ENCODE data around the gene HPSE2.

Gene HPSE2

DNA sequence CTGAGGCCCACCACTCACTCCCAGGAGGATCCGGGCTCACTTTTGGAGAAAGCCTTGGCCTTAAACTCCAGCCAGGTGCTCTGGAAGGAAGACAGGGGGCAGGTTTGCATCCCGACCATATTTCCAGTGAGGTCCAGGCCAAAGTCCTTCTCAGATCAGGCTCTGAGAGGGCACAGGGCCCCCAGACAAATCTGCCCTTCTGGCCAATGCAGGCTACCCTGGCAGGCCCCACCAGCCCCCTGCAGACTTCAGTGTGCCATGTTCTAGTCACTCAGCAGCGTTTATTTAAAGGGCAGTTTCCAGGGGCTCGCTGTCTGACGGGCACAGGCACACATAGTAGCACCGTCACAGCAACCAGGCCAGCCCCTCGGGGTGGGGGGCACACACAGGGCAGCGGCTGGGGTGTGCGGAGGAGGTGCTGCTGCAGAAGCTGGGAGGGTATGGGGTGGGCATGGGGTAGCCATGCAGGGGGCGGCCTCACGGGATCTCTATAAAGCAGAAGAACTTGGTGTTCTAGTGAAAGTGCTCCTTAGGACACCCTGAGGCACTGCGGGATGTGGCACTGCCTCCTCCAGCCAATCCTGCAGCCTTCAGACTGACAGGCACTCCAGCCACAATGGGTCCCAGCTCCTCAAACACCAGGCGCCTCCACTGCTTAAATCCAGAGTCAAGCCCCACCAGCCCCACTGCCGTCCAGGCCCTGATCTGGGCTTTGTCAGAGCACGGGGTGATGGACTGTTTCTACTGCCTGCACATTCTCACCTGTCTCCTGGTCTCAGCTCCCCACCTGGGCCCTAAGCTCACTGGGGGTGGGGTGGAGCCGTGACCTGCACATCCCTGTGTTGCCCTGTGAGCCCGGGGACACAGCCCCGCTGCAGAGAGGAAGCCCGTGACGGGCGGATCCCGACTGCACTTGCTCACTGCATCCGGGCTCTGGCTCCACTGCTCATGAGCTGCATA is 811.1 kb downstream of the HPSE2 start:
- no peak for DNase-seq

DNA sequence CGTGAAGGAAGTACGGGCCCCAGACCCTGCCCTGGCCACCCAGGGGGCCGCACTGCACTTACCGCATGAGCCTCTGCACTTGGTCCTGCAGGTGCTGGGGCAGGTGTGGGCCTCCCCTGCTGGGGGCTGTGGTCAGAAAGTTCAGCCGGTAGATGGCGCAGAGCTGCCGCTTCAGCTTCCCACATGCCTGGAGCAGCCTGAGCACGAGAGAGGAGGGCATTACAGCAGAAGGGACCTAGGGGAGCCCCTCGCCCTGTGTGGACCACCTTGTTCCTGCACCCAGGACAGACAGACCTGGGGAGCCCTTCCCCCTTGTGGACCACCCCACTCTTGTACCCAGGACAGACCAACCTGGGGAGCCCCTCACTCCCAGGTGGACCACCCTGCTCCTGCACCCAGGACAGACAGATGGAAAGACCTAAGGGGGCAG is 811.9 kb downstream of the HPSE2 start:
- DNase-seq = no peak

DNA sequence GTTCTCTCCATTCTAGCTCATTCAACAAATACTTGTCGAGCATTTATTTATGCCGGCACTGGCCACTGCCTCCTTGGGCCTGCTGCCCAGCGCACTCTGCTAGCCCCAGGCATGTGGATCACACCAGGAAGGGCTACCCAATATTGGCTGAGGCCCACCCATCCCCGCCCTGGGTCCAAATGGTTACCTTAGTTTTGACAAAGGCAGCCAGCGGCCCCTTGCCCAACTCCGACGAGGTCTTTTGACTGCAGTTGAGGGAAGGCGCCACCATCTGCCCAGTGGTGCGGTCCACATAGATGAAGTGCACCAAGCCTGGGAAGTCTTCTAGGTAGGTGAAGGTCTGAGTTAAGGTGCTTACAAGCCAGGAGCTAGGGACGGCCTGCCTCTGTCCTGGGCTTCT is 813.5 kb downstream of the HPSE2 start:
- no peak for DNase-seq

DNA sequence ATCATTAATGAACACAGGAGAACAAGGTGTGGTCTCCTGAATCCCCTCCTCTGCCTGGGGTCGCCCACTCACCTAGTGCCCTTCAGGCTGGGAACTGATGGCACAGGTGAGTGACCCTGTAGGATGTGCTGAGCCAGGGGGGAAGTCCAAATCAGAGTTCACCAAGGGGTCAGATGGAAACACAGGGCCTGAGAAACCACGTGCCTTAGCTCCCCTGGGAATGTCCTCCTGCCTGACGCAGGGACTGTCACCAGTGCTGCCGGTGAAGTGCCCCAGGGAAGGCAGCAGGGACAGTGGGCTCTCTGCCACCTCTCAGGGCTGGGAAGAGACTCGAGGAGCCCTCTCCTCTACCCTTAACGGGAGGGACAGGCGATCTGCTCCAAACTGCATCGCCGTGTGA is 814.9 kb downstream of the HPSE2 start:
- DNase-seq = no peak

DNA sequence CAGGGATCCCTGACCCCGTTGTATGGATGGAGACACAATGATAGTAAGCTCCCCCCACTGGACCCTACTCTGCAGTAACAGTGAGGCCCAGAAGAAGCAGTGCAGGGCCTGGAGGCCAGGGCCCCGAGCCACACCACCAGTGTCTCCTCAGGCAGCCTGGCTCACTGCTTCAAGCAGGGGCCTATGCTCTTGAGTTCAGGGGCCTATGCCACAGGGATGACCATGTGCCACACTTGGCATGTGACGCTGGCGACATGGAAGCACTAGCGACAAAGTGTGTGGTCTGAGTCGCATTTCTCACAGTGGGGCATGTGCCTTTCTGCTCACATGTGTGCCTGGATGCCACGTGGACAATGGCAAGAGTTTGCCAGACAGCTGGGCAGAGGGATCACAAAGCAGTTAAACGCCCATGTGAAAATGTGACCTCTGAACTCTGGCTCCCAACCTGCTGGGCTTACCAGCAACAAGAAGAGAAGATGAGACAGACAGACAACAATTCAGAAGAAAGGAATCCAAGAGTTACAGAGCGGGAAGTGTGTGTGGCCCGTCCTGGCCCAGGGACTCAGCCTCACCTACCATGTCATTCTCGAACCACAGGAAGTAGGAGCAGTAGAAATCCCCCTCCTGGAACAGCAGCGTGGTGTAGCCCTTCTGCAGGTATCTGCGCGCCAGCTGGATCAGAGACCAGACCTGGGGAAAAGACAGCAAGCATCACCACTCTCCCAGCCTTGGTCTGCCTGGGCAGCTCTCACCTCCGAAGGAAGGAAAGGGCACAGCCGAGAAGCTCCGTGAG is 816.0 kb downstream of the HPSE2 start:
- no peak for DNase-seq

DNA sequence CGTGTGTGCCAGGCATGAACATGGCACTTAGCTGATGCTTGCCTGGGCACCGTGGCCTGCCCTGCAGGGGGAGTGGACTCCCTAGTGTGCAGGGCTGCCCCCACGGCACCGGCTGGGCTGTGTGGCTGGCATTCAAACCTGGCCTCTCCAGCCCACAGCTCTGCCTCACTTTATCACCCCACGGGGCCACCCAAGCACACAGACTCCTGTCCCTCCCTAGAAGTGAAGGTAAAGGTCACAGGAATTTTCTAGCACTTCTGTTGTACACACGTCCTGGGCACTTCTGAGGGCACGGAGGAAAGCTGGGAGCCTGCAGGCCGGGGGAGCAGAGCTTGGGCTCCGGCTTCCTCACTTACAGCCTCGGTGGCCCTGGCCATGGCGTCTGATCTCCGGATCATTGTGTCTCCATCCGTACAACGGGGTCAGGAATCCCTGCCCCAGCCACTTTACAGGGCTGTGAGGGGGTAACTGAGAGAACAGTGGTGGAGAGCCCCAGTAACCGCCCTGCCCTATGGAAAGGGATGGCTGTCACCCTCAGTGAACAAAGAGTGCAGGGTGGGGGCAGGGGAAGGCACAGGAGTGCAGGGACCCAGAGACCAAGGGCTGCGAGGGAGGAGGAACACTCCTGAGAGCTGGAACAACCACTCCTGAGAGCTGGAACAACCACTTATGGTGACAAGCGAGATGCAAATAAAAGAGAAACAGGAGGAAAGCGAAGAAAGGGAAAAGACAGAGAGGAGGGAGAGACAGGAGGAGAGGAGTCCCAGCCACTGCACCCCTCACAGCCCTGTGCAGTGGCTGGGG is 816.8 kb downstream of the HPSE2 start:
- no peak for DNase-seq

DNA sequence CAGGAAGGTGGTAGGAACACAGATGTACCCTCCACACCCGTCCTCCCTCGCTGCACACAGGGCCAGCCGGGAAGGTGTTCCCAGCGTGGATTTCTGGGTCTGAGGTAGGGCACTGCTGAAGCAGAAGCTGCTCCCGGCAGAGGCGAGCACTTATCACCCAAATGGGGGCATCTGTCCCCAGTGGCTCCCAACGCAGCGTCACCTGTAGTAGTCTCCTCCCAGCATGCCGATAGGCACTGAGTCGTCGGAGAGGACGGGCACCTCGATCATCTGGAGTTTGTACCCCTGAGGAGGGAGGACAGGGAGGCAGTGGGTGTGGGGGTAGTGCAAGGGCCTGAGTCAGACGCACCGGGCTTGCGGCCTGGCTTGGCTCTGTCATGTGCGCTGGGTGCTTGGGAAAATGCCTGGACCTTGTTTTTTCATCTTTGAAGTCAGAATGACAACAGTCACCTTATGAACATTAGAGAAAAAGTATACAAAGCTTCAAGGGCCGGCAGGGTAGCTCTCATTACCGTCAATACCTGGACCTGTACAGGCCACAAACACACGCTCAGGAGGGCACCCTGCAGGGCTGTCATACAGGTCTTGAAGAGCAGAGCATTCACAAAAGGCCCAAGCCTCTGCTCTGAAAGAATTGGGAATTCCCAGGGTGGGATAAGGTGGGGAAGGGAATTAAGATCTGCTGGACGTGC is 817.5 kb downstream of the HPSE2 start:
- no peak for DNase-seq

DNA sequence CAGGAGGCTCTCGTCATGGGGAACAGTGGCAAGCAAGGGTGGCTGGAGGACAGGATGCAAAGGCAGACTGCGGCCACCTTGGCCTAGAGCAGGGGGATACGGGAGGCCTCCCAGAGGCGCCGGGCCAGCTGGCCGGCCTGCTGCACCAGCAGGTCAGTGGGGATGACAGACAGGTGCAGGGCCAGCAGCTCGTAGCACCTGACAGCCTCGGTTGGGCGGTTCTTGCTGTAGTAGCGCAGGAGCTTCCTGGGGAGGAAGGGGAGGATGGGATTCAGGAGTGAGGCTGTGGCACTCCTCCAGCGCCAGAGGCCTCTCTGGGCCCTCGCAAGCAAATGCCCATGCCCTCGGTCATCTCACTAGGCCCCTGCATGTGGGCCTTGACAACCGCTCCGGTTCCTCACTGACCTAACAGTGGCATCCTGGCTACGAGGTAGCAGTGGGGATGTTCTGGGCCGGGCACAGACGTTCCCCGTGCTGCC is 818.1 kb downstream of the HPSE2 start:
- DNase-seq = no peak

DNA sequence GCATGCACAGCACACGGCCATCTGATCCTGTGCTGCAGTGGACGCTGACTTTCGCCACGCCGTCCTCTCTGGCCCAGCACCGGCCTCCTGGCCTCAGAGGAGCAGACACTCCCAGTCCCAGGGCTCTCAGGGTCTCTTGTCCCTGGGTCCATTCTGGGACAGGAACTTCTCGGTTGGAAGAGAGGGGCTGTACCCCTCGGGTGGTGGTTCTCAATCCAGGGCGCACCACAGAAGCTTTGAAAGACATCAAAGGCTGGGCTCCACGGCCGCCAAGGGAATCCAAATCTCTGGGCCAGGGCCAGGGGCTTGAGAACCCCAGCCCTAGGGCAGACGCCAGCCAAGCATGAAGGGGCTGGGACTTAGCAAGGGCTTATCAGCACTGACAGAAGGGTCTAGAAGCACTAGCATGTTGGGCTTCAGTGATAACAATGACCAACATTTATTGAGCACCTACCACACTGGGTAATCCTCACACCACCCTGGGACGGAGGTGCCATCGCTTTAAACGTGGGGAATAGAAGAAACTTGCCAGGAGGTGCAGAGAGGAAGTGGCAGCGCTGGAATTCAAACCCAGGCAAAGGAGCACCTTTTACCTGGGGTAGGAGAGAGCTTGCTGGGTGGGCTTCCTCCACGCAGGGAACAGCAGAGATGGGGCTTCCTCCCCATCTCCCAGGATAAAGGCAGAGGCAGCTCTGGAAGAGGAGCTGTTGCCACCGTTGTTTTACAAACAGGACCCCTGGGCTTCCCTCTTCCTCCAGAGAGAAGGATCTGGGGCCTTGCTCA is 818.9 kb downstream of the HPSE2 start:
- no peak for DNase-seq

DNA sequence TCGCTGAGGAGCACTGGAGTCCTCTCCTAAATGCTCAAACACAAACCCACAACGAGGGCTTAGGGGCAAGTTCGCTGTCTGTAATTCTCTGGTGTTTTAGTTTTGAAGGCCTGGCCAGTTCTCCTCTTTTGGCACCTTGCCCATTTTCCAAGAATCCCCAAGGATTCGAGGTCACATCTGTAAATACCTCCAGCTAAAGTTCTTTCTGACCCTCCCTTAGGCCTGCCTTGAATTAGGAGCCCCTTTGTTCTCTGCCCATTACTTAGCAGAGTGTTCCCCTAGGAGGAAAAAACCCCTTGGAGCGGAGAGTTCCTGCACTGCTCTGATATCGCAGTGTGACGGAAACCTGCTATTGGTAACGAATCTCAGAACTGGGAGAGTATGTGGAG is 819.9 kb downstream of the HPSE2 start:
- DNase-seq = no peak

DNA sequence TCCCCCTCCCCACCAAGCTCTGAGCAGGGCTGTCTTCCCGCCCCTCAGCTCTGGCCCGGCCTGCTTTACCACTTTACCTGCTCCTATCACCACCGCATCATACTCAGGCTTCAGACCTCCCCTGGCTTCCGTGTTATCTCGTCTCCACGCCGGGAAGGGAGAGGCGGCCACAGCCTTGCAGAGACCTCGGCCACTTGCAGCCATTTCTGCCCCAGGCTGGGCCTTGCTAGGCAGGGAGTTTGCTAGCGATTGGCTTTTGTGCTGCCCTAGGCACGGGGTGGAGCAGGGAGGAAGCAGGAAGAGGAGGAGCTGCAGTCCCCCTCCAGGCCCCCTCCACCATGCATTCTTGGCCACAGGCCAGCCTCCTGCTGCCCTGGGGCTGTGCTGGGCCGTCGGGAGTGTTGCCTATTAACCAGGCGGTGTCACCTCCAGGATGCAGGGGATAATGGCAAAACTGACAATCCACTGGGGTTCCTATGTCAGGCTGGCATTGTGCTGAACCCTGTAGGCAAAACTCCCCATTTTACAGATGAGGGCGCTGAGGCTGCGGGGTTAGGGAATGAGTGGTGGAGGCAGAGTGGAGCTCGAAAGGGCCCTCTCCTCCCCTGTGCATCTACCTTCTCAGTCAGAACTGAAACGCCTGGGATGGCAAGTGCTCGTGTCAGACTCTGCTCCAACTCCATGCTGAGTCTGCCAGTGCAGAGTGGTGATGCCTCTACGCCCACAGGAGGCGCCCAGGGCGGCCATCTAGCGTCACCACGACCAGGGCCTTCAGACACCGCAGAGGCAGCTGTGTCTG is 820.5 kb downstream of the HPSE2 start, which contains the start of gene PYROXD2:
Gene PYROXD2 (minus strand): TSS at position 251 of the 799 bp plus-strand sequence. CDS start 47 bp downstream, at position 204.
- peak; percentile 79 for DNase-seq

DNA sequence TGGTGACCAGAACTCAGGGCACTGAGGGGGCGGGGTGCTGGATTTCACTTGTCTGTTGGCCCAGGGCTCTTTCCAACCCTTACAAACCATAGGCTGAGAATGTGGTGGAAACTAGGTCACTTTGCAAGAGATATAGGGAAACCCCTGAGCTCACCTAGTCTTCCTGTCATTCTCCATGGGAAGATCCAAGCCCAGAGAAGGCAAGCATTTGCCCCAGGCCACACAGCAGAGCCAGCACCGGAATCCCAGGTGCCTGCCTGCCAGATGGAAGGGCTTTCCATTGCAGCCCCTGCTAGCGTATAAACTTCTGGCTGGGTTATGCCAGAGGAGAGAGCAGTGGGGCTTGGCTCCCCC is 821.1 kb downstream of the HPSE2 start:
- no peak for DNase-seq

DNA sequence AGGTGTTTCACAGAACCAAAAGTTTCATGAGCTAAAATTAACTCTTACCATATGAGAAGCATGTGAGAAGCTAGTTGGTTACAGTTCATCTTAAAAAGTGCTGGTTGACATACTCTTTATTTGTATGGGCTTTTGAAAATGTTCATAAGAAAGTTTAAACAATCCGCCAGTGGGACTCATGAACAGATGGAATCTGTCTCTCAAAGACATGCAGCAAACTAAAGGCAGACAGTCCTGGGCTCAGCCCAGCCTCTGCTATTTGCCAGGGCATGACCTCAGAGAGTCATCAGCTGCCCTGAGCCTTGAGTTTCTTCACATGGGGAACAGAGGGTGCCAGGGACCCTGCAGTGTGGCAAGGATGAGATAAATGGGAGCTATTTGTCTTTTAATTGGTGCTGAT is 823.9 kb downstream of the HPSE2 start:
- DNase-seq = no peak

DNA sequence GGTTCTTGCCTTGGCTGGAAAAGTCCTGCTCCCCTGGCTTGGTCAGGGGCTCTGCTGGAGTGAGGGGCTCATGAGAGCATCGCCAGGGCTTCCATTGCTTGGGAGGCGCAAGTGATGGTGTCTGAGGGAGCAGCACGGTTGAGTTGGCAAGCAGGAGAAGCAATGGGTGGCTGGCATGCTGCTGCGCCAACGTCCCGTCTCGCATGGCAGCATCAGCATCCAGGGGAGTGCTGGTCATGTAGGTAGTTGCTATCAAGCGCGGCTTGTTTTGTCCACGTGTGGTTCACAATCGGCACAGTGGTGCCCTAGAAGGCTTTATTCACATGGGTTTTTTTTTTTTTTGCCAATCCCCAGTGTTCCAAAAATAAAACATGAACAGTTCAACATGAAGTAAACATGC is 824.5 kb downstream of the HPSE2 start:
- DNase-seq = no peak

DNA sequence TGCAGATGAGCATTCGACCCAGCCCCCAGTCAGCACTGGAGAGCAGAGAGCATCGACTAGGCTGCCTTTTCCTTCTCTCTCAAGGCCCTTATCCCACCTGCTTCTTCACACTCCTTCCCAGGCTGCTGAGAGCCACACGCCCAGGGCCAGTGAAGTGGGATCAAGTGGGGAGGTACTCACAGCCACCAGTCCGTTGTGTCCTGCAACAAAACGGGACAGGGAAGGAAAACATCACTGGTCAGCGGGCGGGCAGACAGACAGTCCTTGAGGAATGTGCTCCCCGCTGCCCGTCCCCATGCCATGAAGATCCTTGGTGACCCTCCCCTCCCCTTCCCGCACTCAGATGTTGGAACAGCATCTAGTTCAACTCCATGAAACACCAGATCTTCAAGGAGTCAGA is 824.9 kb downstream of the HPSE2 start:
- no peak for DNase-seq

DNA sequence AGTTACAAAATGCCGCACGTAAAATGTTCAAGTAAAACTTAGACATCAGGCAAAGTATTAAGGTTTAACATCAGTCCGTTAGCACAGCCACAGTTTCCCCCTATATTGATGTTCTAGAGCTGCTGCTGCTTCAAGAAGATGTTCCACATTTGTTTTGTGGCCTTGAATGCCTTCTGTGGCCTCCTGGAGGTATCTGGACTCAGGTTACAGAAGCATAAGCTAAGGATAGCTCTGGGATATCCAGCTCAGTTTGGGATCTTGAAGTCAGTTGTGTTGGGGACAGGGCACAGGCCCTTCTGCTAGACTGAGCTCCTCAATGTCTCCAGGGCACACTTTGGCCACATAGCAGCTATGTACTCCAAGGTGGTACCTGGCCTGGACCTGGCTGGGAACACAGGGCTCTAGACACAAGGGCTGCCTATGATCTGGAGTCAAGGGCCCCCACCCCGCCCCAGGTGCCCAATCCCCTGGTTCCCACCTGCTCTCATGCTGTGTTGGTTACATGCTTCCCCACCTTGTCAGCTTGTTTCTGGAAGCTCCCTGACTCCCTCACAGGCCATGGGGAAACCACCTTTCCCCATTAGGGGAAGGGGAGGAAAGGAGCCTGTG is 825.4 kb downstream of the HPSE2 start:
- no peak for DNase-seq

DNA sequence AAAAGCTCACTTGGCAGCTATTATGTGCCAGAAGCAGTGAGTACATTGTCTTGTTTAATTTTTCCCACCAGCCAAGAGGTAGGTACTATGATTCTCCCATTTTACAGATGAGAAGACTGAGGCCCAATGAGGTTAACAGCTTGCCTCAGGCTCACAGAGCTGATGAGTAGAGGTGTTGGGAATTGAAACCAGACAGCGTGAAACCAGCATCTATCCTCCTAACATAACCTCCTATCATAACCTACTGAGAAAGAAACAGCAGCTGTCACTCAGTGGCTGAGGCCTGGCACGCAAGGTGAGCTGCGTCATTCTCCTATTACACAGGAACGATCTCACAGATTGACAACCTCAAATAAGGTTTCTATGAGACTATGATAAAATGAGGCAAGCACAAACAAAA is 826.9 kb downstream of the HPSE2 start:
- DNase-seq = no peak

DNA sequence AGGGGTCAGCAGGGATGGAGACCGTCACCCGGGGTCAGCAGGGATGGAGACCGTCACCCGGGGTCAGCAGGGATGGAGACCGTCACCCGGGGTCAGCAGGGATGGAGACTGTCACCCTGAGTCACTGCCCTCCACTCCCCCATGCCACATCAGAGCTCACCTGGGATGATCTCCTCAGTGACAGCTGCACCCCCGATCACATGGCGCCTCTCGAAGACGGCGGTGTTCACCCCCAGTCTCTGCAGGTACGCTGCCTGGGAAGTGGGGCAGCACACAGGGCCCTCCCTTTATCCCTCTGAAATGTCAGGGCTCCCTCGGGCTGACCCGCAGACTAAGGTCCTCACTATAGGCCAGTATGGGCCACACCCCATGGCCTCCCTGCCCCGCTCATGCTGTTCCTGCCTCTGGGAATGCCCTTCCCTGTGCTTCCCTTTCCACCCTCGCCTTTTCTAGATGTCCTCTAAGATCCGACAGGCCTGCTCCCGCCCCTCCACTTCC is 827.9 kb downstream of the HPSE2 start:
- no peak for DNase-seq

Data from CD4-positive, alpha-beta T cell treated with Interleukin-17A for 4 hours (primary cell).